ENCODE data around the gene SPOCK2. TPM values are rescaled to one million over a fixed set of nuclear protein-coding genes. Genes with fewer than 3 reads are reported as not detected.

The SPOCK2 gene
- total and polyA plus RNA-seq, 2 donors (not counting 3 experiments of a cell fraction or from before 2014, with no cell fraction given): 0.40 to 1.1 TPM

GRCh38 chr10:72044417-72045041, 43.8 kb downstream of the SPOCK2 start:
- intact Hi-C loops (cut with micrococcal nuclease) (loop anchor here (1.0 kb wide), 2 partner anchors 88 to 148 kb away; no protein-coding TSS in a partner anchor), dilution Hi-C loops (cut with MboI; ENCODE audit: extremely low pct_ligation_motif_present, low sequenced_read_pairs) (no loop called here)
- no peaks in the 10 kb centered on the region for H4K20me1 ChIP-seq (replicated peaks; ENCODE audit: control insufficient read depth, extremely low read depth, insufficient read depth, low read length)
- no peak overlapping the region for H3K27ac ChIP-seq (ENCODE audit: insufficient read depth, low read depth, low read length)
- CTCF ChIA-PET: interaction anchor here (1.0 to 3.5 kb wide), 11 partner anchors 9 to 296 kb away, joined by 3 to 42 read pairs (median 4); no protein-coding TSS in a partner anchor
- no peaks in the 10 kb centered on the region for H3K36me3 ChIP-seq (ENCODE audit: control insufficient read depth in 2 of 2, extremely low read depth in 1 of 2, insufficient read depth in 2 of 2, low read length in 2 of 2)
- no peaks in the 10 kb centered on the region for H3K4me1 ChIP-seq (ENCODE audit: control insufficient read depth, extremely low read depth, insufficient read depth, low read length)
- no peaks in the 10 kb centered on the region for H3K79me2 ChIP-seq (ENCODE audit: control insufficient read depth, insufficient read depth, low read length)
- H3K9me1 ChIP-seq (replicated peaks; ENCODE audit: control insufficient read depth, extremely low read depth, insufficient read depth, low read length): no peaks in the 10 kb centered on the region
- POLR2A ChIA-PET: interaction anchor here (1.0 kb wide), 1 partner anchor 35 kb away, joined by 3 read pairs; no protein-coding TSS in a partner anchor
- no peak overlapping the region for H3K4me3 ChIP-seq (replicated peaks in 1 of 3; ENCODE audit: insufficient read depth in 1 of 3, low read depth in 1 of 3, low read length in 3 of 3)
- no TSS peak for BruUV-seq (replicated peaks)
- no peaks in the 10 kb centered on the region for H3K9me3 ChIP-seq (replicated peaks; ENCODE audit: control insufficient read depth, insufficient read depth, low read length)
- DNase-seq (ENCODE audit: low read depth, low spot score) (peak; percentile 52), FAIRE-seq (peak; percentile 21)
- no peak overlapping the region for H3K9ac ChIP-seq (replicated peaks; ENCODE audit: extremely low read depth, insufficient read depth, low read length)
- no peak overlapping the region for H3K4me2 ChIP-seq (ENCODE audit: insufficient read depth, low read length)
- TF ChIP-seq MYC (IDR thresholded peaks at IDR 0.05; ENCODE audit: low read depth, low read length): no peak
- TF ChIP-seq, protein P1, sequence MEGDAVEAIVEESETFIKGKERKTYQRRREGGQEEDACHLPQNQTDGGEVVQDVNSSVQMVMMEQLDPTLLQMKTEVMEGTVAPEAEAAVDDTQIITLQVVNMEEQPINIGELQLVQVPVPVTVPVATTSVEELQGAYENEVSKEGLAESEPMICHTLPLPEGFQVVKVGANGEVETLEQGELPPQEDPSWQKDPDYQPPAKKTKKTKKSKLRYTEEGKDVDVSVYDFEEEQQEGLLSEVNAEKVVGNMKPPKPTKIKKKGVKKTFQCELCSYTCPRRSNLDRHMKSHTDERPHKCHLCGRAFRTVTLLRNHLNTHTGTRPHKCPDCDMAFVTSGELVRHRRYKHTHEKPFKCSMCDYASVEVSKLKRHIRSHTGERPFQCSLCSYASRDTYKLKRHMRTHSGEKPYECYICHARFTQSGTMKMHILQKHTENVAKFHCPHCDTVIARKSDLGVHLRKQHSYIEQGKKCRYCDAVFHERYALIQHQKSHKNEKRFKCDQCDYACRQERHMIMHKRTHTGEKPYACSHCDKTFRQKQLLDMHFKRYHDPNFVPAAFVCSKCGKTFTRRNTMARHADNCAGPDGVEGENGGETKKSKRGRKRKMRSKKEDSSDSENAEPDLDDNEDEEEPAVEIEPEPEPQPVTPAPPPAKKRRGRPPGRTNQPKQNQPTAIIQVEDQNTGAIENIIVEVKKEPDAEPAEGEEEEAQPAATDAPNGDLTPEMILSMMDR (IDR thresholded peaks at IDR 0.05; ENCODE audit: extremely low read depth in 1 of 2, insufficient read depth in 1 of 2, low read depth in 1 of 2, low read length in 2 of 2): peak; percentile 34 to 79
- H2AFZ ChIP-seq (ENCODE audit: low read depth, low read length): peak overlapping the region; percentile 39
- no peaks in the 10 kb centered on the region for H3K27me3 ChIP-seq (ENCODE audit: control insufficient read depth in 2 of 2, insufficient read depth in 2 of 2, low read length in 2 of 2)

DNA sequence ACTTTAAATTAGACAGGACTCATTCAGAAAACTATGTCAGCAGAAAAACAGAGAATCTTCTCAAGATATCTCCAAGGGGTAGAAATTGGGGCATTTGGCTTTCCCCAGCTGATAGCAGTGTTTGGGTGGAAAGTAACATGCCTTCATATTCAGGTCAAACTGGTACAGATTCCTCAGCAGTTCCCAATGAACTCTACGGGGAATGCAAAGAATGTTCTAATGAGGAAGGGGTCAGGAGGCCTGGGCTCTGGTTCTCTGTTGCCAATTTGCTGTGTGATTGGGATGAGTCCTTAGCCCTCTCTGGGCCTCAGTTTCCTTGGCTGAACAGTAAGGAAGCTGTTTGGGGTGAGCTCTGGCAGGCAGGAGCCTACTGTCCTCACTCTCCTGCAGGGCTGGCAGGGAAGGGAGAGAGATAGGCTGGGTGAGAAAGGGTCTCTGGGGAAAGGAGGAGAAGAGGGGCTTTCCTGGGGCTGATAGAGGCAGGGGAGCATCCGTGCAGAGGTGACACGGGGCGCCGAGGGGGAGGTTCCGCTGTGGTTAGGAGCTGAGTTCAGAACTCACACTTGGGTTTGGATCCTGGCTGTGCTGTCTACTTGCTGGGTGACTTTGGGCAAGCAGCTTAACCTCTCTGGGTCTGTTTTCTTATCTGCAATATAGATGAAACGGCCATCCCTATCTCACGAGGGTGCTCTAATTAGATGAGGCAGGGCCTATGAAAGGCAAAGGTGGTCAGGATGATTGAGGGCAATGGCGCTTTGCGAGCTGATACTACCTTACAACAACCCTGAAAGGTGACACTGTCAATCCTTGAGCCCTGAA, 45.1 kb downstream of the SPOCK2 start:
- Histone ChIP-seq H2AFZ (ENCODE audit: low read depth, low read length) (no peak overlapping the region), H3K4me2 (ENCODE audit: insufficient read depth, low read length) (no peak overlapping the region), H3K36me3 (ENCODE audit: control insufficient read depth in 2 of 2, extremely low read depth in 1 of 2, insufficient read depth in 2 of 2, low read length in 2 of 2) (no peaks in the 10 kb centered on the region), H3K4me1 (ENCODE audit: control insufficient read depth, extremely low read depth, insufficient read depth, low read length) (no peaks in the 10 kb centered on the region), H3K27me3 (ENCODE audit: control insufficient read depth in 2 of 2, insufficient read depth in 2 of 2, low read length in 2 of 2) (no peaks in the 10 kb centered on the region), H3K27ac (ENCODE audit: insufficient read depth, low read depth, low read length) (no peak overlapping the region), H4K20me1 (replicated peaks; ENCODE audit: control insufficient read depth, extremely low read depth, insufficient read depth, low read length) (no peaks in the 10 kb centered on the region), H3K79me2 (ENCODE audit: control insufficient read depth, insufficient read depth, low read length) (no peaks in the 10 kb centered on the region), H3K4me3 (replicated peaks in 1 of 3; ENCODE audit: insufficient read depth in 1 of 3, low read depth in 1 of 3, low read length in 3 of 3) (no peak overlapping the region), H3K9me1 (replicated peaks; ENCODE audit: control insufficient read depth, extremely low read depth, insufficient read depth, low read length) (no peaks in the 10 kb centered on the region), H3K9me3 (replicated peaks; ENCODE audit: control insufficient read depth, insufficient read depth, low read length) (no peaks in the 10 kb centered on the region), H3K9ac (replicated peaks; ENCODE audit: extremely low read depth, insufficient read depth, low read length) (no peak overlapping the region)
- CTCF ChIA-PET: interaction anchor here (1.0 to 3.5 kb wide), 8 partner anchors 8 to 147 kb away, joined by 3 to 42 read pairs (median 6); no protein-coding TSS in a partner anchor
- intact Hi-C loops (cut with micrococcal nuclease): no loop called here
- BruUV-seq (replicated peaks): no TSS peak
- POLR2A ChIA-PET: interaction anchor here (0.6 to 1.0 kb wide), 2 partner anchors 34 to 75 kb away, joined by 3 to 10 read pairs; no protein-coding TSS in a partner anchor
- TF ChIP-seq EZH2 (IDR thresholded peaks at IDR 0.05; ENCODE audit: borderline replicate concordance, low read depth, low read length, severe bottlenecking) (no peak), POLR2A (IDR thresholded peaks at IDR 0.05; ENCODE audit: low read depth, low read length) (no peak), JUN (IDR thresholded peaks at IDR 0.05; ENCODE audit: borderline replicate concordance, insufficient read depth, insufficient read length, low read depth) (no peak), FOS (IDR thresholded peaks at IDR 0.05; ENCODE audit: borderline replicate concordance, insufficient read depth, low read length) (no peak), MAX (IDR thresholded peaks at IDR 0.05; ENCODE audit: insufficient read depth, insufficient read length) (no peak), POLR2AphosphoS5 (IDR thresholded peaks at IDR 0.05; ENCODE audit: insufficient read depth, low read depth, low read length) (no peak), MYC (IDR thresholded peaks at IDR 0.05; ENCODE audit: low read depth, low read length) (no peak), GATA2 (IDR thresholded peaks at IDR 0.05; ENCODE audit: insufficient read depth, insufficient read length, low read depth, low read length) (no peak)
- TF ChIP-seq, protein P1 (IDR thresholded peaks at IDR 0.05; ENCODE audit: extremely low read depth in 1 of 2, insufficient read depth in 1 of 2, low read depth in 1 of 2, low read length in 2 of 2): no peak
- FAIRE-seq (peak; percentile 47), DNase-seq (ENCODE audit: low read depth, low spot score) (no peak)
- dilution Hi-C loops (cut with MboI; ENCODE audit: extremely low pct_ligation_motif_present, low sequenced_read_pairs): no loop called here
